Naive B cell (primary cell): Measurements from ENCODE around the gene SGSM2. TPM values are rescaled to one million over a fixed set of nuclear protein-coding genes. Genes with fewer than 3 reads are reported as not detected.
"Not testable (repeated sequence)": the region's sequence is repeated elsewhere in the genome, so short reads cannot be mapped to it uniquely, and the experiment has no call there.

Experiments
- ATAC-seq, 2 donors: fragments of 150-1000 bp; cut with Tn5 transposase; 2 replicates each; pipeline ENCODE4 v1.10.0; 2021; ENCODE audit warnings: low read depth in 2 of 2, mild to moderate bottlenecking in 2 of 2, moderate library complexity in 2 of 2
- DNase-seq: peaks from one replicate; pipeline ENCODE4 v3.0.0; 2022
- H3K27ac Mint-ChIP-seq, 6 donors: one replicate each; pipeline ENCODE4 v1.8.0; 2020 to 2022; ENCODE audit warnings: mild to moderate bottlenecking in 6 of 6, mixed read lengths in 6 of 6, moderate library complexity in 5 of 6, inconsistent platforms in 2 of 6
- H3K27me3 Mint-ChIP-seq, 3 donors: one replicate each; pipeline ENCODE4 v1.8.0; 2021 to 2022; ENCODE audit warnings: mixed read lengths in 3 of 3, mild to moderate bottlenecking in 1 of 3
- H3K36me3 Mint-ChIP-seq, 2 donors: one replicate each; pipeline ENCODE4 v1.8.0; 2020 to 2022; ENCODE audit warnings: mixed read lengths in 2 of 2, inconsistent platforms in 1 of 2, mild to moderate bottlenecking in 1 of 2
- H3K4me1 Mint-ChIP-seq, 3 donors: one replicate each; pipeline ENCODE4 v1.8.0; 2020 to 2022; ENCODE audit warnings: mixed read lengths in 3 of 3, inconsistent platforms in 1 of 3, mild to moderate bottlenecking in 1 of 3, moderate library complexity in 1 of 3
- H3K4me3 Mint-ChIP-seq, 8 donors: one replicate each; pipeline ENCODE4 v1.8.0; 2020 to 2022; ENCODE audit warnings: mild to moderate bottlenecking in 8 of 8, mixed read lengths in 8 of 8, moderate library complexity in 8 of 8, inconsistent platforms in 2 of 8
- H3K9me3 Mint-ChIP-seq, 7 donors: one replicate each; pipeline ENCODE4 v1.8.0; 2020 to 2022; ENCODE audit warnings: mixed read lengths in 7 of 7, mild to moderate bottlenecking in 5 of 7, inconsistent platforms in 2 of 7, moderate library complexity in 1 of 7
- polyA plus RNA-seq, 6 donors: library from polyadenylated mRNA; unstranded; fragments of 300-500 nt; fragmentation: Illumina TruSeq; gene quantifications; one replicate each; pipeline ENCODE4 v1.2.3, GENCODE V29; 2021; ENCODE audit warnings: low read depth in 6 of 6

SGSM2 gene
- polyA plus RNA-seq, 6 donors from 2014 or later, result 2.8 to 14.3 (median 4.4) TPM

GRCh38 chr17:2309338-2310154 is 27.8 kb upstream of the SGSM2 start:
- no peaks in the 10 kb centered on the region for H3K36me3 Mint-ChIP-seq
- H3K4me3 Mint-ChIP-seq, result peak overlapping the region in 3 of 8 donors; percentile 1 to 29 (median 6)
- H3K9me3 Mint-ChIP-seq, result no peaks in the 10 kb centered on the region
- no peak overlapping the region for H3K27ac Mint-ChIP-seq
- ATAC-seq (no peak), DNase-seq (no peak)
- peaks cover 7 to 18% (median 13%) of the 10 kb centered on the region in 3 donors for H3K4me1 Mint-ChIP-seq
- no peaks in the 10 kb centered on the region for H3K27me3 Mint-ChIP-seq

DNA sequence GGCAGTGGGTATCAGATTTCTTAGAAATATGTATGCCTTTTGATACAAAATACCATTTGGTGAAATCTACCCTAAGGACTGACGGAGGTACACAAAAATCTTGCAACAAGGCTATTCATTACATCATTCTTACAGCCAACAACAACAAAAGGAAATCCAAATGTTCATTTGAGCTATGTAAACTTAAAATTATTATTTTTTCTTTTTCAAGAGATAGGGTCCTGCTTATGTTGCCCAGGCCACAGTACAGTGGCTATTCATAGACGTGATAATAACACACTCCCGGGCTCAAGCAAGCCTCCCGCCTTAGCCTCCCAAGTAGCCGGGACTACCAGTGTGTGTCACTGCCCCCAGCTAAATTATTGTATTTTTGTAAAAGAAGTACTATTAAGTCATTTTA is 24.6 kb upstream of the SGSM2 start:
- Mint-ChIP-seq H3K9me3 (no peaks in the 10 kb centered on the region), H3K4me3 (no peak overlapping the region), H3K36me3 (no peaks in the 10 kb centered on the region), H3K27ac (no peak overlapping the region), H3K27me3 (no peaks in the 10 kb centered on the region), H3K4me1 (peaks cover 0 to 5% (median 0%) of the 10 kb centered on the region in 3 donors)
- ATAC-seq, result no peak
- DNase-seq, result no peak

GRCh38 chr17:2316916-2317205 is 20.4 kb upstream of the SGSM2 start:
- not testable (repeated sequence) for H3K4me1 Mint-ChIP-seq, ATAC-seq, H3K27me3 Mint-ChIP-seq, H3K36me3 Mint-ChIP-seq, H3K9me3 Mint-ChIP-seq, DNase-seq, H3K4me3 Mint-ChIP-seq, H3K27ac Mint-ChIP-seq

- ATAC-seq (no peak), DNase-seq (no peak)
- Mint-ChIP-seq H3K9me3 (no peaks in the 10 kb centered on the region), H3K4me1 (no peaks in the 10 kb centered on the region), H3K27me3 (no peaks in the 10 kb centered on the region), H3K36me3 (peaks cover 0 to 10% of the 10 kb centered on the region in 2 donors), H3K27ac (no peak overlapping the region), H3K4me3 (no peak overlapping the region)
These were observed 19.5 kb upstream of the SGSM2 start for GRCh38 chr17:2317796-2318195.

GRCh38 chr17:2319051-2319450 is 18.2 kb upstream of the SGSM2 start:
- no peak overlapping the region for H3K4me3 Mint-ChIP-seq
- ATAC-seq, result no peak
- no peaks in the 10 kb centered on the region for H3K4me1 Mint-ChIP-seq
- no peaks in the 10 kb centered on the region for H3K27me3 Mint-ChIP-seq
- H3K27ac Mint-ChIP-seq, result peak overlapping the region in 3 of 6 donors; percentile 26 to 75 (median 32)
- no peaks in the 10 kb centered on the region for H3K9me3 Mint-ChIP-seq
- peaks cover 1 to 10% of the 10 kb centered on the region in 2 donors for H3K36me3 Mint-ChIP-seq
- no peak for DNase-seq

DNA sequence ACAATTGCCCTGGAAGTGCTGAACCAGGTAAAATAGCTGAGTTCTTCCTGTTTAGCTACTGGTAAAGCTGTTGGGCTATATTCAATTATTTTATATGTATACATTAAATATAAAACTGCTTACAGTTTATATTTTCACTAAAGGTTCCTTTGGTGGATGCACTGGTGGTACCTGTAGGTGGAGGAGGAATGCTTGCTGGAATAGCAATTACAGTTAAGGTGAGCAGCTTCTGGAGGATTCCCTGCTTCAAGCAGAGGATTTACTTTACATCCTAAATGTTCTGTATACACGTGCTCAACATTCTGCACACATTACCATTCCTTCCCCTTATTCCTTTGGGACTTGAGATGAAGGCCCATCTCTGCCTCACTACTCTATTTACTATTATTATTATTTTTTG is 15.9 kb upstream of the SGSM2 start:
- Mint-ChIP-seq H3K36me3 (peaks cover 10% of the 10 kb centered on the region in 2 donors), H3K27ac (no peak overlapping the region), H3K9me3 (no peaks in the 10 kb centered on the region), H3K4me1 (no peaks in the 10 kb centered on the region), H3K27me3 (no peaks in the 10 kb centered on the region), H3K4me3 (no peak overlapping the region)
- DNase-seq, result no peak
- no peak for ATAC-seq

DNA sequence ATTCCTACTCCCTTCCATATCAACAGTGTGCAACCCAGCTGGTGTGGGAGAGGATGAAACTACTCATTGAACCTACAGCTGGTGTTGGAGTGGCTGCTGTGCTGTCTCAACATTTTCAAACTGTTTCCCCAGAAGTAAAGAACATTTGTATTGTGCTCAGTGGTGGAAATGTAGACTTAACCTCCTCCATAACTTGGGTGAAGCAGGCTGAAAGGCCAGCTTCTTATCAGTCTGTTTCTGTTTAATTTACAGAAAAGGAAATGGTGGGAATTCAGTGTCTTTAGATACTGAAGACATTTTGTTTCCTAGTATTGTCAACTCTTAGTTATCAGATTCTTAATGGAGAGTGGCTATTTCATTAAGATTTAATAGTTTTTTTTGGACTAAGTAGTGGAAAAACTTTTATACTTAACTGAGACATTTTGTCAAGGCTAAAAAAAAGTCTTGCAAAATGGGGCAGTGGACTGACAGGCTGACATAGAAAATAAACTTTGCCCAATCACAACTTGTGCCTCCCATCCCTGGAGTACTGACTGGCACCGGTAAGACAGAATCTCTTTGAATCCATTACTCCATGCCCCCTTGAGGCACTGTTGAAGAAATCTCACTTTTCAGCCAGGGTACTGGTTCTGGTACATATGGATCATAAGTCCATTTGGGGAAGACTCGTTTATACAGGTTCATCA is 13.5 kb upstream of the SGSM2 start:
- H3K27ac Mint-ChIP-seq, result peak overlapping the region in 1 of 6 donors; percentile 63

GRCh38 chr17:2331303-2331702 is 6.0 kb upstream of the SGSM2 start:
- Mint-ChIP-seq H3K27me3 (no peaks in the 10 kb centered on the region), H3K9me3 (no peaks in the 10 kb centered on the region), H3K4me1 (peaks cover 16 to 22% (median 18%) of the 10 kb centered on the region in 3 donors), H3K36me3 (peaks cover 10 to 17% of the 10 kb centered on the region in 2 donors), H3K27ac (no peak overlapping the region), H3K4me3 (no peak overlapping the region)
- ATAC-seq, result no peak
- DNase-seq, result no peak

More for the DNA sequence above, 13.5 kb upstream of the SGSM2 start:
- H3K36me3 Mint-ChIP-seq, result peaks cover 10 to 13% of the 10 kb centered on the region in 2 donors
- H3K27me3 Mint-ChIP-seq, result no peaks in the 10 kb centered on the region
- ATAC-seq (no peak), DNase-seq (no peak)
- no peaks in the 10 kb centered on the region for H3K4me1 Mint-ChIP-seq
- no peak overlapping the region for H3K4me3 Mint-ChIP-seq
- H3K9me3 Mint-ChIP-seq, result no peaks in the 10 kb centered on the region

- no peaks in the 10 kb centered on the region for H3K27me3 Mint-ChIP-seq
- peaks cover 0 to 8% of the 10 kb centered on the region in 2 donors for H3K36me3 Mint-ChIP-seq
These were observed 1.5 kb upstream of the SGSM2 start for GRCh38 chr17:2335726-2336214.

GRCh38 chr17:2336215-2336851 is 968 bp upstream of the SGSM2 start, which contains the start of gene TSR1:
TSS of gene TSR1 (minus strand) at chr17:2336457. CDS start at chr17:2336427, 30 bp downstream.
- peak; percentile 77 to 81 for ATAC-seq
- DNase-seq, result peak; percentile 84
- no peaks in the 10 kb centered on the region for H3K9me3 Mint-ChIP-seq
- H3K27ac Mint-ChIP-seq, result peak within 1 kb of the TSS; percentile 80 to 97 (median 95)
- no peaks in the 10 kb centered on the region for H3K27me3 Mint-ChIP-seq
- H3K4me3 Mint-ChIP-seq, result peak within 1 kb of the TSS in 6 of 8 donors; percentile 98 to 99 (median 98)
- H3K36me3 Mint-ChIP-seq, result peaks cover 0 to 8% of the 10 kb centered on the region in 2 donors
- H3K4me1 Mint-ChIP-seq, result peaks cover 22 to 28% (median 23%) of the 10 kb centered on the region in 3 donors

More at GRCh38 chr17:2335726-2336214, 1.5 kb upstream of the SGSM2 start:
- Mint-ChIP-seq H3K4me3 (peak overlapping the region in 6 of 8 donors; percentile 98 to 99 (median 98)), H3K27ac (peak overlapping the region in 5 of 6 donors; percentile 92 to 97 (median 95)), H3K9me3 (no peaks in the 10 kb centered on the region), H3K4me1 (peaks cover 22 to 28% (median 23%) of the 10 kb centered on the region in 3 donors)
- no peak for ATAC-seq
- no peak for DNase-seq

- peaks cover 22 to 28% (median 23%) of the 10 kb centered on the region in 3 donors for H3K4me1 Mint-ChIP-seq
- H3K9me3 Mint-ChIP-seq, result no peaks in the 10 kb centered on the region
- H3K27me3 Mint-ChIP-seq, result no peaks in the 10 kb centered on the region
- peaks cover 0 to 8% of the 10 kb centered on the region in 2 donors for H3K36me3 Mint-ChIP-seq
- H3K27ac Mint-ChIP-seq, result peak overlapping the region in 3 of 6 donors; percentile 70 to 84 (median 71)
- H3K4me3 Mint-ChIP-seq, result peak overlapping the region; percentile 89 to 99 (median 98)
- DNase-seq (peak; percentile 69), ATAC-seq (peak; percentile 57 to 60)
These were observed 428 bp downstream of the SGSM2 start for GRCh38 chr17:2337544-2338314.

- Mint-ChIP-seq H3K4me1 (peaks cover 22 to 28% (median 23%) of the 10 kb centered on the region in 3 donors), H3K27me3 (no peaks in the 10 kb centered on the region), H3K4me3 (peak overlapping the region; percentile 80 to 98 (median 88)), H3K27ac (peak overlapping the region; percentile 26 to 84 (median 70)), H3K36me3 (peaks cover 0 to 8% of the 10 kb centered on the region in 2 donors), H3K9me3 (no peaks in the 10 kb centered on the region)
- no peak for DNase-seq
- ATAC-seq, result no peak
These were observed 985 bp downstream of the SGSM2 start for GRCh38 chr17:2338315-2338657.

- peaks cover 2 to 4% (median 3%) of the 10 kb centered on the region in 3 donors for H3K4me1 Mint-ChIP-seq
- DNase-seq (no peak), ATAC-seq (no peak)
- H3K9me3 Mint-ChIP-seq, result no peaks in the 10 kb centered on the region
- H3K4me3 Mint-ChIP-seq, result peak overlapping the region in 1 of 8 donors; percentile 58
- no peaks in the 10 kb centered on the region for H3K36me3 Mint-ChIP-seq
- no peaks in the 10 kb centered on the region for H3K27me3 Mint-ChIP-seq
- peak overlapping the region in 1 of 6 donors; percentile 35 for H3K27ac Mint-ChIP-seq
These were observed 6.1 kb downstream of the SGSM2 start for GRCh38 chr17:2343421-2343820.
